ENCODE measurements around the gene ECM2. TPM values are rescaled to one million over a fixed set of nuclear protein-coding genes. Genes with fewer than 3 reads are reported as not detected.

The ECM2 gene
- total RNA-seq, 1 donor from 2014 or later: 0.18 TPM

DNA sequence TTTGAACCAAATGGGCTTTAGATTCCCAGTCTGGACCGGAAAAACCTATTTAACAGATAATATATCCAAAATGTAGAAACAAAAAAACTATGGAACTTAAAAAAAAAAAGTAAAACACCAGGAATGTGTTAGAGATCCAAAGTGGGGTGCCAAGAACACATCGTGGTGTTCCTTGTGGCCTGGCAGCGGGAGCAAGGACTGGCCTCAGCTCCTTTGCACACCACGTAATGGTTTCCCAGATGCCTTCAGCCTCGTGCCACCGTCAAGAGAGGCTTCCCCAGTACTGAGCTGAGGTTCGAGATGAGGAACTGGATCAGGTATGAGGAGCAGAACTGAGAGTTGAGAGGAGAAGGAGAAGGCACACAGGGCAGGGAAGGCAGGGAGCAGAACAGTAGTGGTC lies 57.0 kb downstream of the ECM2 start:
- Histone ChIP-seq H3K27me3 (ENCODE audit: insufficient read depth, low read length) (no peaks in the 10 kb centered on the region), H3K4me2 (ENCODE audit: low read length) (no peak overlapping the region), H3K4me1 (ENCODE audit: insufficient read depth, low read length) (peaks cover 21% of the 10 kb centered on the region), H3K9me3 (ENCODE audit: insufficient read depth, low read depth, low read length) (no peaks in the 10 kb centered on the region), H3K36me3 (ENCODE audit: insufficient read depth, low read length) (no peaks in the 10 kb centered on the region), H4K20me1 (ENCODE audit: insufficient read depth, low read length) (no peaks in the 10 kb centered on the region), H3K79me2 (ENCODE audit: insufficient read depth, low read length) (no peaks in the 10 kb centered on the region), H3K4me3 (ENCODE audit: insufficient read depth, low read depth, low read length) (no peak overlapping the region), H2AFZ (ENCODE audit: low read depth, low read length) (no peak overlapping the region), H3K27ac (ENCODE audit: low read depth, low read length) (no peak overlapping the region), H3K9ac (ENCODE audit: low read length) (no peak overlapping the region)
- H3K27me3 Mint-ChIP-seq (ENCODE audit: low read depth, unreplicated experiment): no peaks in the 10 kb centered on the region
- no peak overlapping the region for H3K4me3 Mint-ChIP-seq (ENCODE audit: unreplicated experiment)
- DNase-seq (ENCODE audit: low read depth): no peak
- no peak for FAIRE-seq
- no peaks in the 10 kb centered on the region for H3K36me3 Mint-ChIP-seq (ENCODE audit: low read depth, unreplicated experiment)
- no peaks in the 10 kb centered on the region for H3K9me3 Mint-ChIP-seq (ENCODE audit: unreplicated experiment)
- peaks cover 10% of the 10 kb centered on the region for H3K4me1 Mint-ChIP-seq (ENCODE audit: low read depth, unreplicated experiment)
- TF ChIP-seq, protein P1, sequence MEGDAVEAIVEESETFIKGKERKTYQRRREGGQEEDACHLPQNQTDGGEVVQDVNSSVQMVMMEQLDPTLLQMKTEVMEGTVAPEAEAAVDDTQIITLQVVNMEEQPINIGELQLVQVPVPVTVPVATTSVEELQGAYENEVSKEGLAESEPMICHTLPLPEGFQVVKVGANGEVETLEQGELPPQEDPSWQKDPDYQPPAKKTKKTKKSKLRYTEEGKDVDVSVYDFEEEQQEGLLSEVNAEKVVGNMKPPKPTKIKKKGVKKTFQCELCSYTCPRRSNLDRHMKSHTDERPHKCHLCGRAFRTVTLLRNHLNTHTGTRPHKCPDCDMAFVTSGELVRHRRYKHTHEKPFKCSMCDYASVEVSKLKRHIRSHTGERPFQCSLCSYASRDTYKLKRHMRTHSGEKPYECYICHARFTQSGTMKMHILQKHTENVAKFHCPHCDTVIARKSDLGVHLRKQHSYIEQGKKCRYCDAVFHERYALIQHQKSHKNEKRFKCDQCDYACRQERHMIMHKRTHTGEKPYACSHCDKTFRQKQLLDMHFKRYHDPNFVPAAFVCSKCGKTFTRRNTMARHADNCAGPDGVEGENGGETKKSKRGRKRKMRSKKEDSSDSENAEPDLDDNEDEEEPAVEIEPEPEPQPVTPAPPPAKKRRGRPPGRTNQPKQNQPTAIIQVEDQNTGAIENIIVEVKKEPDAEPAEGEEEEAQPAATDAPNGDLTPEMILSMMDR (IDR thresholded peaks at IDR 0.05; ENCODE audit: insufficient read depth, low read depth, low read length): no peak
- no peak for TF ChIP-seq EZH2 (IDR thresholded peaks at IDR 0.05; ENCODE audit: insufficient read depth, low read length)
- no peak overlapping the region for H3K27ac Mint-ChIP-seq (ENCODE audit: unreplicated experiment)

DNA sequence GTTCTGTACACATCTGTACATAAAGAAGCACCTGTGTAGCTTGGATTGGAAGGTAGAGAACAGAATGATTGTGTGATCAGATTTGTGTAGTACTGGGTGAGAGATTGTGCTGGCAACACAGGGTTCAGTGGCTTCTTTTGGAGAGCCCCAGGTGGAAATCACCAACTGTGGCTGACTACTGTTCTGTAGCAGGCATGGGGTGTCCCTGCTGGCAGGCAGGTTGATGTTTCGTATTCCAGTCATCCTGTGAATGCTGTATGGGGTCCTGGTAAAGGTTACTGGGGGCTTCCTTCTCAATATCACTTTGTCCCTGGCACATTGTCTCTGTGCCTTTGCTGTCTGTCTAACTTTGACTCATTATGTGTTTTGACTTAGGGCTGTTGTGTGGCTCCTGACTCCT lies 58.8 kb downstream of the ECM2 start:
- Histone ChIP-seq H3K4me3 (ENCODE audit: insufficient read depth, low read depth, low read length) (no peak overlapping the region), H3K79me2 (ENCODE audit: insufficient read depth, low read length) (no peaks in the 10 kb centered on the region), H3K9me3 (ENCODE audit: insufficient read depth, low read depth, low read length) (no peaks in the 10 kb centered on the region), H3K9ac (ENCODE audit: low read length) (no peak overlapping the region), H3K27ac (ENCODE audit: low read depth, low read length) (no peak overlapping the region), H3K4me1 (ENCODE audit: insufficient read depth, low read length) (peaks cover 17% of the 10 kb centered on the region), H3K27me3 (ENCODE audit: insufficient read depth, low read length) (no peaks in the 10 kb centered on the region), H4K20me1 (ENCODE audit: insufficient read depth, low read length) (no peaks in the 10 kb centered on the region), H2AFZ (ENCODE audit: low read depth, low read length) (no peak overlapping the region), H3K4me2 (ENCODE audit: low read length) (no peak overlapping the region), H3K36me3 (ENCODE audit: insufficient read depth, low read length) (no peaks in the 10 kb centered on the region)
- H3K27ac Mint-ChIP-seq (ENCODE audit: unreplicated experiment): no peak overlapping the region
- FAIRE-seq: no peak
- no peak overlapping the region for H3K4me3 Mint-ChIP-seq (ENCODE audit: unreplicated experiment)
- DNase-seq (ENCODE audit: low read depth): no peak
- H3K36me3 Mint-ChIP-seq (ENCODE audit: low read depth, unreplicated experiment): no peaks in the 10 kb centered on the region
- peaks cover 10% of the 10 kb centered on the region for H3K4me1 Mint-ChIP-seq (ENCODE audit: low read depth, unreplicated experiment)
- TF ChIP-seq EZH2 (IDR thresholded peaks at IDR 0.05; ENCODE audit: insufficient read depth, low read length): no peak
- no peaks in the 10 kb centered on the region for H3K9me3 Mint-ChIP-seq (ENCODE audit: unreplicated experiment)
- H3K27me3 Mint-ChIP-seq (ENCODE audit: low read depth, unreplicated experiment): no peaks in the 10 kb centered on the region

DNA sequence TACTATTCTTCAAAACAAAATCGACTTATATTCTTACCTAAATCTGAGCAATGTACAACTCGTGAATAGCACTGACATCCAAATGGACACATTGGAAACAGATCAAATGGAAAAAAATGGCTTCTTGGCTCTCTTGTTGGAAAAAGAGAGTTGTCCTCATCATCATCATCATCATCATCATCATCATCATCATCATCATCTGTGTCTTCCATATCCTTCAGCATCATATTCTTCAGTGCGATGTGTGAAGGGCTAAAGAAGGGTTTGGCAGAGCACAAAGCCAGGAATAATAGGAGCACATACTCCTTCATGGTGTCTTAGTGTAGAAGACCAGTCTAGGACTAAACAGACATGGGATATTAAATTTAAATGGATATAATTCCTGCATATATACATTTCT lies 61.2 kb downstream of the ECM2 start:
- no peaks in the 10 kb centered on the region for H3K27me3 Mint-ChIP-seq (ENCODE audit: low read depth, unreplicated experiment)
- no peaks in the 10 kb centered on the region for H3K36me3 ChIP-seq (ENCODE audit: insufficient read depth, low read length)
- H3K9me3 ChIP-seq (ENCODE audit: insufficient read depth, low read depth, low read length): no peaks in the 10 kb centered on the region
- H3K79me2 ChIP-seq (ENCODE audit: insufficient read depth, low read length): no peaks in the 10 kb centered on the region
- DNase-seq (ENCODE audit: low read depth) (no peak), FAIRE-seq (no peak)
- no peak overlapping the region for H3K9ac ChIP-seq (ENCODE audit: low read length)
- no peak for TF ChIP-seq EZH2 (IDR thresholded peaks at IDR 0.05; ENCODE audit: insufficient read depth, low read length)
- TF ChIP-seq, protein P1 (IDR thresholded peaks at IDR 0.05; ENCODE audit: insufficient read depth, low read depth, low read length): no peak
- H2AFZ ChIP-seq (ENCODE audit: low read depth, low read length): no peak overlapping the region
- no peak overlapping the region for H3K4me3 ChIP-seq (ENCODE audit: insufficient read depth, low read depth, low read length)
- no peaks in the 10 kb centered on the region for H4K20me1 ChIP-seq (ENCODE audit: insufficient read depth, low read length)
- H3K4me3 Mint-ChIP-seq (ENCODE audit: unreplicated experiment): no peak overlapping the region
- H3K27ac Mint-ChIP-seq (ENCODE audit: unreplicated experiment): no peak overlapping the region
- H3K4me2 ChIP-seq (ENCODE audit: low read length): no peak overlapping the region
- no peak overlapping the region for H3K27ac ChIP-seq (ENCODE audit: low read depth, low read length)
- H3K36me3 Mint-ChIP-seq (ENCODE audit: low read depth, unreplicated experiment): no peaks in the 10 kb centered on the region
- no peaks in the 10 kb centered on the region for H3K4me1 ChIP-seq (ENCODE audit: insufficient read depth, low read length)
- H3K27me3 ChIP-seq (ENCODE audit: insufficient read depth, low read length): no peaks in the 10 kb centered on the region
- H3K9me3 Mint-ChIP-seq (ENCODE audit: unreplicated experiment): no peaks in the 10 kb centered on the region
- no peaks in the 10 kb centered on the region for H3K4me1 Mint-ChIP-seq (ENCODE audit: low read depth, unreplicated experiment)
